SK-N-SH (cell line): Measurements from ENCODE around the gene LARGE1. TPM values are rescaled to one million over a fixed set of nuclear protein-coding genes. Genes with fewer than 3 reads are reported as not detected.

Source experiments
- CTCF ChIA-PET: fragments of 300-600, 350-600 bp; formaldehyde crosslinking; extraction: SDS; loops from one replicate; lab custom pipeline; 2021; lab: Yijun Ruan, JAX
- POLR2A ChIA-PET: fragments of 350-600 bp; sonication (Branson Sonifier 250); formaldehyde crosslinking; extraction: SDS; loops from one replicate; lab custom pipeline; 2020; ENCODE audit warnings: antibody characterized with exemption, inconsistent platforms; lab: Yijun Ruan, JAX
- DNase-seq: peaks from one replicate; pipeline ENCODE4 v3.0.0; 2012
- H2AFZ ChIP-seq: fragments of 200-600 bp; sonication (generic); 2 replicates; pipeline ENCODE4 v1.8.1; 2016; ENCODE audit warnings: antibody characterized with exemption, mild to moderate bottlenecking, low read depth
- H3F3A ChIP-seq: fragments of 200-600 bp; sonication (generic); replicated peaks from 2 replicates; pipeline ENCODE3; 2016; ENCODE audit warnings: antibody characterized with exemption, mild to moderate bottlenecking; ENCODE audit not compliant: insufficient read depth
- H3K27ac ChIP-seq, 2 experiments: fragments of 200-500 bp in 1 of 2; fragments of 200-600 bp in 1 of 2; sonication (Bioruptor generic) in 1 of 2; sonication (generic), shearing (Covaris generic) in 1 of 2; 2 replicates each; pipeline versions ENCODE4 v1.5.1 to v1.6.1; 2014 to 2016; ENCODE audit warnings: low read depth in 2 of 2, inconsistent platforms in 1 of 2, low read length in 1 of 2, mild to moderate bottlenecking in 1 of 2, mixed read lengths in 1 of 2
- H3K27me3 ChIP-seq: fragments of 200-600 bp; sonication (generic), shearing (Covaris generic); 2 replicates; pipeline ENCODE4 v1.6.1; 2016; ENCODE audit warnings: mixed run types; ENCODE audit not compliant: insufficient read depth
- H3K36me3 ChIP-seq, 2 experiments: fragments of 200-500 bp in 1 of 2; fragments of 200-600 bp in 1 of 2; sonication (Bioruptor generic) in 1 of 2; sonication (generic) in 1 of 2; replicated peaks in 1 of 2; 2 replicates each; pipeline versions ENCODE3 to v1.5.1; 2014 to 2016; ENCODE audit warnings: low read length in 1 of 2, mild to moderate bottlenecking in 1 of 2; ENCODE audit not compliant: insufficient read depth in 2 of 2, control insufficient read depth in 1 of 2
- H3K4me1 ChIP-seq, 2 experiments: fragments of 200-500 bp in 1 of 2; fragments of 200-600 bp in 1 of 2; sonication (Bioruptor generic) in 1 of 2; sonication (generic), shearing (Covaris generic) in 1 of 2; 2 replicates each; pipeline versions ENCODE4 v1.5.1 to v1.6.1; 2014 to 2016; ENCODE audit warnings: low read depth in 1 of 2, low read length in 1 of 2, mixed run types in 1 of 2; ENCODE audit not compliant: insufficient read depth in 2 of 2, control insufficient read depth in 1 of 2
- H3K4me2 ChIP-seq: fragments of 200-600 bp; sonication (generic), shearing (Covaris generic); 2 replicates; pipeline ENCODE4 v1.6.1; 2017; ENCODE audit warnings: mixed run types
- H3K4me3 ChIP-seq, 2 experiments: fragments of 200-500 bp in 1 of 2; fragments of 200-600 bp in 1 of 2; sonication (Bioruptor generic) in 1 of 2; sonication (generic), shearing (Covaris generic) in 1 of 2; 2 replicates each; pipeline versions ENCODE4 v1.5.1 to v1.8.1; 2014 to 2016; ENCODE audit warnings: low read depth in 2 of 2, inconsistent platforms in 1 of 2, low read length in 1 of 2, mild to moderate bottlenecking in 1 of 2, mixed read lengths in 1 of 2, moderate library complexity in 1 of 2
- H3K79me2 ChIP-seq: fragments of 200-600 bp; sonication (generic); 2 replicates; pipeline ENCODE4 v1.8.1; 2017; ENCODE audit warnings: mild to moderate bottlenecking; ENCODE audit not compliant: insufficient read depth
- H3K9ac ChIP-seq: fragments of 200-600 bp; sonication (generic); 2 replicates; pipeline ENCODE4 v1.6.1; 2017; ENCODE audit warnings: mixed run types
- H3K9me2 ChIP-seq: fragments of 200-600 bp; sonication (generic); 2 replicates; pipeline ENCODE4 v1.6.1; 2017; ENCODE audit warnings: mixed run types
- H3K9me3 ChIP-seq: fragments of 200-600 bp; sonication (generic); 2 replicates; pipeline ENCODE4 v1.6.1; 2017; ENCODE audit warnings: mixed run types, mild to moderate bottlenecking, moderate library complexity
- H4K20me1 ChIP-seq: fragments of 200-600 bp; sonication (generic); 2 replicates; pipeline ENCODE4 v1.6.1; 2017; ENCODE audit warnings: mild to moderate bottlenecking, mixed run types; ENCODE audit not compliant: insufficient read depth
- CHD2 ChIP-seq: fragments of 150-350 bp; IDR thresholded peaks from 2 replicates; pipeline ENCODE4 v1.6.1; 2018; ENCODE audit warnings: low read length; ENCODE audit not compliant: partially characterized antibody
- ELF1 ChIP-seq: IDR thresholded peaks from 2 replicates; pipeline ENCODE4 v1.4.0; 2012
- EZH2phosphoT487 ChIP-seq: fragments of 200-600 bp; sonication (generic); IDR thresholded peaks from 2 replicates; pipeline ENCODE4 v1.6.1; 2017; ENCODE audit warnings: low read depth, mixed run types, mild to moderate bottlenecking, antibody characterized with exemption, moderate library complexity, borderline replicate concordance
- FOSL2 ChIP-seq: IDR thresholded peaks from 2 replicates; pipeline ENCODE4 v1.4.0; 2012; ENCODE audit warnings: low read depth, mild to moderate bottlenecking, moderate library complexity, borderline replicate concordance
- FOXM1 ChIP-seq: IDR thresholded peaks from 2 replicates; pipeline ENCODE4 v1.4.0; 2012; ENCODE audit warnings: low read depth, mild to moderate bottlenecking
- GABPA ChIP-seq: IDR thresholded peaks from 2 replicates; pipeline ENCODE4 v1.4.0; 2012; ENCODE audit warnings: low read depth, mild to moderate bottlenecking
- GATA2 ChIP-seq: sonication (generic); formaldehyde crosslinking; IDR thresholded peaks from 2 replicates; pipeline ENCODE4 v1.5.0; 2020; ENCODE audit warnings: mild to moderate bottlenecking, missing genetic modification reagents
- MXI1 ChIP-seq: IDR thresholded peaks from 2 replicates; pipeline ENCODE4 v1.6.1; 2012; ENCODE audit warnings: mild to moderate bottlenecking, low read depth, low read length, improper control_type of control experiment
- NRF1 ChIP-seq: IDR thresholded peaks from 2 replicates; pipeline ENCODE4 v1.6.1; 2012; ENCODE audit warnings: low read depth, mild to moderate bottlenecking, low read length
- RFX5 ChIP-seq: IDR thresholded peaks from 2 replicates; pipeline ENCODE4 v1.6.1; 2012; ENCODE audit warnings: mild to moderate bottlenecking, improper control_type of control experiment, low read length
- SMC3 ChIP-seq: IDR thresholded peaks from 2 replicates; pipeline ENCODE4 v1.6.1; 2012; ENCODE audit warnings: low read depth, low read length, improper control_type of control experiment
- TAF1 ChIP-seq: IDR thresholded peaks from 2 replicates; pipeline ENCODE4 v1.6.1; 2012; ENCODE audit warnings: low read depth, mild to moderate bottlenecking, low read length, moderate library complexity, borderline replicate concordance
- ZBTB33 ChIP-seq: IDR thresholded peaks from 2 replicates; pipeline ENCODE4 v1.4.0; 2012; ENCODE audit warnings: low read depth, borderline replicate concordance
- WGBS: methylation state at CpG from one replicate; pipeline ENCODE4 v1.1.6; 2017; ENCODE audit warnings: low lambda C conversion rate; 5-methylcytosine and 5-hydroxymethylcytosine counted together
- polyA plus RNA-seq, 3 experiments: library from polyadenylated mRNA; depleted of rRNA; stranded (reverse); fragments of >200 nt; gene quantifications; 2 replicates each; pipeline ENCODE4 v1.2.3, GENCODE V29; 2012
- TF ChIP-seq, protein P1 (sequence below): IDR thresholded peaks from 2 replicates; pipeline ENCODE4 v1.4.0; 2012; ENCODE audit warnings: low read depth
- TF ChIP-seq, protein P2 (sequence below): IDR thresholded peaks from 2 replicates; pipeline ENCODE4 v1.6.1; 2012; ENCODE audit warnings: mild to moderate bottlenecking, low read depth, low read length, moderate library complexity
- TF ChIP-seq, protein P3 (sequence below): IDR thresholded peaks from 2 replicates; pipeline ENCODE4 v1.4.0; 2012; ENCODE audit warnings: low read depth, borderline replicate concordance

Gene LARGE1
- polyA plus RNA-seq, 1 of the 3 experiments (the other 2 are of a cell fraction), result 1.1 TPM

DNA sequence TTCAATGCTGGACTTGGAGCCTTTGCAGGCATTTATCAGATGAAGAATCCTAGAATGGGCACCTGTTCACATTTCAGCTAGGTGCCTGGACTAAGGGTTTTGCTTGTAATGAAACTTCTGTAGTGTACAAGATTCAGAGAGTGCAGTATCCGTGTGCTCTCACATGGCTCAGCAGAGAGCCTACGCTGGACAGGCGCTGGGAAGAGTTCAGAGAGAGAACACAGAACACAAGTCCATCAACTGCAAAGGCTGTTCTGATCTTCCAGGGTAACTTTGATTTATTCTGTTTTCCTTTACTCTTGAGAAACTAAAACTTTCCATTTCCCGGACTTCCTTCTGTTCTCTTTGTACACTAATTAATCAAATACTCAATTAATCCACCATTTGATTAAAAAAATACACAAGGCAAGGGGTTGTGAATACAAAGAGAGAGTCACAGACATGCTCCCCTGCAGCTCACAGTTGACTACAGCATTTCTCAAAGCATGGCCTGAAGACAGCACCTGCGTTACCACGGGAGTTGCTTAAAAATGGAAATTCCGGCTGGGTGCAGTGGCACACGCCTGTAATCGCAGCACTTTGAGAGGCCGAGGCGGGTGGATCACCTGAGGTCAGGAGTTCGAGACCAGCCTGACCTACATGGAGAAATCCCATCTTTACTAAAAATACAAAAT, 393.7 kb downstream of the LARGE1 start:
- WGBS, result 71% methylated on average over 12 of the region's 12 CpGs
- H3K9me2 ChIP-seq, result no peaks in the 10 kb centered on the region
- no peaks in the 10 kb centered on the region for H3K9me3 ChIP-seq
- no peaks in the 10 kb centered on the region for H3K27me3 ChIP-seq
- H2AFZ ChIP-seq, result no peak overlapping the region
- POLR2A ChIA-PET, result no interaction called here
- no peak for DNase-seq
- no peak overlapping the region for H3K4me3 ChIP-seq
- no peaks in the 10 kb centered on the region for H3K36me3 ChIP-seq
- H3K4me1 ChIP-seq, result no peaks in the 10 kb centered on the region
- CTCF ChIA-PET, result interaction anchor here (0.9 to 8.8 kb wide), 3 partner anchors 7 to 585 kb away, joined by 3 to 60 read pairs (median 4); no protein-coding TSS in a partner anchor
- H4K20me1 ChIP-seq, result no peaks in the 10 kb centered on the region
- TF ChIP-seq ELF1 (no peak), ZBTB33 (no peak), GABPA (no peak), GATA2 (no peak), CHD2 (no peak), EZH2phosphoT487 (no peak), RFX5 (no peak), FOXM1 (no peak), SMC3 (no peak), FOSL2 (no peak), MXI1 (no peak), TAF1 (no peak), NRF1 (no peak)
- TF ChIP-seq, protein P1, sequence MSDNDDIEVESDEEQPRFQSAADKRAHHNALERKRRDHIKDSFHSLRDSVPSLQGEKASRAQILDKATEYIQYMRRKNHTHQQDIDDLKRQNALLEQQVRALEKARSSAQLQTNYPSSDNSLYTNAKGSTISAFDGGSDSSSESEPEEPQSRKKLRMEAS, result no peak
- TF ChIP-seq, protein P2, sequence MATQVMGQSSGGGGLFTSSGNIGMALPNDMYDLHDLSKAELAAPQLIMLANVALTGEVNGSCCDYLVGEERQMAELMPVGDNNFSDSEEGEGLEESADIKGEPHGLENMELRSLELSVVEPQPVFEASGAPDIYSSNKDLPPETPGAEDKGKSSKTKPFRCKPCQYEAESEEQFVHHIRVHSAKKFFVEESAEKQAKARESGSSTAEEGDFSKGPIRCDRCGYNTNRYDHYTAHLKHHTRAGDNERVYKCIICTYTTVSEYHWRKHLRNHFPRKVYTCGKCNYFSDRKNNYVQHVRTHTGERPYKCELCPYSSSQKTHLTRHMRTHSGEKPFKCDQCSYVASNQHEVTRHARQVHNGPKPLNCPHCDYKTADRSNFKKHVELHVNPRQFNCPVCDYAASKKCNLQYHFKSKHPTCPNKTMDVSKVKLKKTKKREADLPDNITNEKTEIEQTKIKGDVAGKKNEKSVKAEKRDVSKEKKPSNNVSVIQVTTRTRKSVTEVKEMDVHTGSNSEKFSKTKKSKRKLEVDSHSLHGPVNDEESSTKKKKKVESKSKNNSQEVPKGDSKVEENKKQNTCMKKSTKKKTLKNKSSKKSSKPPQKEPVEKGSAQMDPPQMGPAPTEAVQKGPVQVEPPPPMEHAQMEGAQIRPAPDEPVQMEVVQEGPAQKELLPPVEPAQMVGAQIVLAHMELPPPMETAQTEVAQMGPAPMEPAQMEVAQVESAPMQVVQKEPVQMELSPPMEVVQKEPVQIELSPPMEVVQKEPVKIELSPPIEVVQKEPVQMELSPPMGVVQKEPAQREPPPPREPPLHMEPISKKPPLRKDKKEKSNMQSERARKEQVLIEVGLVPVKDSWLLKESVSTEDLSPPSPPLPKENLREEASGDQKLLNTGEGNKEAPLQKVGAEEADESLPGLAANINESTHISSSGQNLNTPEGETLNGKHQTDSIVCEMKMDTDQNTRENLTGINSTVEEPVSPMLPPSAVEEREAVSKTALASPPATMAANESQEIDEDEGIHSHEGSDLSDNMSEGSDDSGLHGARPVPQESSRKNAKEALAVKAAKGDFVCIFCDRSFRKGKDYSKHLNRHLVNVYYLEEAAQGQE, result no peak
- TF ChIP-seq, protein P3, sequence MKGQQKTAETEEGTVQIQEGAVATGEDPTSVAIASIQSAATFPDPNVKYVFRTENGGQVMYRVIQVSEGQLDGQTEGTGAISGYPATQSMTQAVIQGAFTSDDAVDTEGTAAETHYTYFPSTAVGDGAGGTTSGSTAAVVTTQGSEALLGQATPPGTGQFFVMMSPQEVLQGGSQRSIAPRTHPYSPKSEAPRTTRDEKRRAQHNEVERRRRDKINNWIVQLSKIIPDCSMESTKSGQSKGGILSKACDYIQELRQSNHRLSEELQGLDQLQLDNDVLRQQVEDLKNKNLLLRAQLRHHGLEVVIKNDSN, result no peak
- no peak overlapping the region for H3K4me2 ChIP-seq
- no peaks in the 10 kb centered on the region for H3K79me2 ChIP-seq
- no peak overlapping the region for H3K9ac ChIP-seq
- no peaks in the 10 kb centered on the region for H3F3A ChIP-seq
- no peak overlapping the region for H3K27ac ChIP-seq
